Measurements from ENCODE around the gene TRA2B.

TRA2B gene

GRCh38 chr3:185950728-185951127, 12.9 kb upstream of the TRA2B start:
- DNase-seq (ENCODE audit: low read depth, low spot score): no peak

GRCh38 chr3:185949515-185949914, 11.7 kb upstream of the TRA2B start:
- DNase-seq (ENCODE audit: low read depth, low spot score): no peak

- no peak for DNase-seq (ENCODE audit: low read depth, low spot score)
These were observed 10.5 kb upstream of the TRA2B start for GRCh38 chr3:185948292-185948691.

GRCh38 chr3:185943760-185944106, 5.9 kb upstream of the TRA2B start:
- DNase-seq (ENCODE audit: low read depth, low spot score): no peak

GRCh38 chr3:185942907-185943759, 5.3 kb upstream of the TRA2B start:
- peak; percentile 61 for DNase-seq (ENCODE audit: low read depth, low spot score)

- DNase-seq (ENCODE audit: low read depth, low spot score): no peak
These were observed 4.6 kb upstream of the TRA2B start for GRCh38 chr3:185942396-185942795.

- no peak for DNase-seq (ENCODE audit: low read depth, low spot score)
These were observed 3.1 kb upstream of the TRA2B start for GRCh38 chr3:185940951-185941350.

- no peak for DNase-seq (ENCODE audit: low read depth, low spot score)
These were observed 1.9 kb upstream of the TRA2B start for GRCh38 chr3:185939721-185940120.

- peak; percentile 74 for DNase-seq (ENCODE audit: low read depth, low spot score)
These were observed 763 bp downstream of the TRA2B start for GRCh38 chr3:185936814-185937688.

GRCh38 chr3:185936273-185936629, 1.6 kb downstream of the TRA2B start:
- no peak for DNase-seq (ENCODE audit: low read depth, low spot score)

GRCh38 chr3:185935465-185936272, 2.1 kb downstream of the TRA2B start:
- DNase-seq (ENCODE audit: low read depth, low spot score): no peak

GRCh38 chr3:185934767-185935464, 2.9 kb downstream of the TRA2B start:
- DNase-seq (ENCODE audit: low read depth, low spot score): no peak

GRCh38 chr3:185934174-185934557, 3.6 kb downstream of the TRA2B start:
- DNase-seq (ENCODE audit: low read depth, low spot score): no peak

- DNase-seq (ENCODE audit: low read depth, low spot score): no peak
These were observed 4.2 kb downstream of the TRA2B start for GRCh38 chr3:185933374-185934173.

GRCh38 chr3:185931777-185932612, 5.8 kb downstream of the TRA2B start:
- no peak for DNase-seq (ENCODE audit: low read depth, low spot score)

GRCh38 chr3:185930393-185931107, 7.3 kb downstream of the TRA2B start:
- no peak for DNase-seq (ENCODE audit: low read depth, low spot score)

- no peak for DNase-seq (ENCODE audit: low read depth, low spot score)
These were observed 8.3 kb downstream of the TRA2B start for GRCh38 chr3:185929192-185930151.

- no peak for DNase-seq (ENCODE audit: low read depth, low spot score)
These were observed 9.3 kb downstream of the TRA2B start for GRCh38 chr3:185928496-185928895.
